GM21526 (cell line): ENCODE measurements around the gene OR1L1.

Source experiments
- ATAC-seq: cut with Tn5 transposase; IDR thresholded peaks from one replicate; pipeline ENCODE4 v1.9.1; 2021; ENCODE audit warnings: moderate library complexity; ENCODE audit not compliant: unreplicated experiment, low FRiP score

Gene OR1L1, protein sequence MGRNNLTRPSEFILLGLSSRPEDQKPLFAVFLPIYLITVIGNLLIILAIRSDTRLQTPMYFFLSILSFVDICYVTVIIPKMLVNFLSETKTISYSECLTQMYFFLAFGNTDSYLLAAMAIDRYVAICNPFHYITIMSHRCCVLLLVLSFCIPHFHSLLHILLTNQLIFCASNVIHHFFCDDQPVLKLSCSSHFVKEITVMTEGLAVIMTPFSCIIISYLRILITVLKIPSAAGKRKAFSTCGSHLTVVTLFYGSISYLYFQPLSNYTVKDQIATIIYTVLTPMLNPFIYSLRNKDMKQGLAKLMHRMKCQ

GRCh38 chr9:122661416-122661815 is at the start of gene OR1L1:
Gene OR1L1 (plus strand): TSS chr9:122661716. CDS start chr9:122661716, 0 bp downstream.
- ATAC-seq: no peak

GRCh38 chr9:122614362-122614761 is 47.2 kb upstream of the OR1L1 start, which contains the start of gene OR1Q1:
Gene OR1Q1 (plus strand): TSS chr9:122614738. CDS start chr9:122614738, 0 bp downstream.
- ATAC-seq: no peak

DNA sequence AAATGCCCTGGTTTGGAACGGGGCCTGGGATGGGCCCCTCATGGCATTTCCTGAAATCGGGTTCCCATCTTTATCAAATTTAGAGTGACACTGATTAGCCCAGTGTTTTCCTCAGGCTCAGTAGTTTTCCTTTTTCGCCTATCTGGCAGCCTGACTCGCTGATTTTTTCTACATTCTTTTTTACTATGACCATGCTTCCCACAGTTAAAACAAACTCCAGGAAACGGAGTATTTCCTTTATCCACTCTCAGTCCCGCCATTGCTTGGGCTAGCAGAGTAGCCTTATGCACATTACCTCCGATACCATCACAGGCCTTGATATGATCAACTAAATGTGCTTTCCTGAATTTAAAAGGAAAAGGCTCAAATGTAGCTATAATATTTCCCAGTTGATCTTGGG is 41.5 kb upstream of the OR1L1 start:
- ATAC-seq: no peak

- ATAC-seq: no peak
Measured at GRCh38 chr9:122642226-122642625, 19.3 kb upstream of the OR1L1 start.

GRCh38 chr9:122656378-122656777 is 5.1 kb upstream of the OR1L1 start:
- no peak for ATAC-seq

- no peak for ATAC-seq
Measured at GRCh38 chr9:122657527-122657926, 4.0 kb upstream of the OR1L1 start, which contains the start of gene OR1B1. Gene OR1B1 (minus strand): TSS chr9:122657627.

GRCh38 chr9:122672481-122672880 is 11.0 kb downstream of the OR1L1 start:
- no peak for ATAC-seq

- no peak for ATAC-seq
Measured at GRCh38 chr9:122684851-122685250, 23.3 kb downstream of the OR1L1 start.

- no peak for ATAC-seq
Measured at GRCh38 chr9:122695696-122696095, 34.2 kb downstream of the OR1L1 start.
